Measurements from ENCODE around the gene TECPR1.

DNA sequence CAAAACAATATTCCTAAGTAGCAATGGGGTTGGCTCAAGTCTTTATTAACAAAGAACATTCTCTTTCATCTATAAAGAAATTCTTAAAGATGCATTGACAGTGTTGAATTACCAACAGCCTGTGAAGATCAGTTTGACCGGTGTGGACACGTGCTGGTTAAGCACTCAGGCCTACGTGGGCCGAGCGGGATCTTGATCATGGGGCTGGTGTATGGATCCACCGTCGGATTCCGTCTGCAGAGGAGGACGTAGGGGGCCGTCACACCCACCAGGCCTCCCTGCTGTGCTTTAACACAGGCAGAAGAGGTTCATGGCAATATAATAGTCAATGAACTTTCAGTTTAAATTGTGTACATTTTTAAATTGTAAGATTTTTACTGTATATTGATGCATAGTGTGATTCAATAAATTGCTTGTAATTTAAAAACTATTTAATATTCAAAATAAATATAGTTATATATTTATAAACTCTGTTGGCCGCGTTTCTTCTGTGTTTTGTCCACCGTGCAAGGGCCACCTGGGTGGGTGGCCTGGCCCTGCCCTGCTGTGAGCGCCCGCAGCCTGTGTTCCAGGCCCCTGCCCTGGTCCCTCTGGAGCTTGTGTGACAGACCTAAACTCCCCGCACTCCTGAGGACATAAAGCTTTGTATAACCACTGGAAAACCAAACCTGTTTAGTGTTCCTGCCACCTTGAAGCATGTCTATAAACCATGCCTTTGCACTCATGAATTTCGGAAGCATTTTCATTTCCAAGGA, 42.7 kb downstream of the TECPR1 start:
- TF ChIP-seq, protein P1, sequence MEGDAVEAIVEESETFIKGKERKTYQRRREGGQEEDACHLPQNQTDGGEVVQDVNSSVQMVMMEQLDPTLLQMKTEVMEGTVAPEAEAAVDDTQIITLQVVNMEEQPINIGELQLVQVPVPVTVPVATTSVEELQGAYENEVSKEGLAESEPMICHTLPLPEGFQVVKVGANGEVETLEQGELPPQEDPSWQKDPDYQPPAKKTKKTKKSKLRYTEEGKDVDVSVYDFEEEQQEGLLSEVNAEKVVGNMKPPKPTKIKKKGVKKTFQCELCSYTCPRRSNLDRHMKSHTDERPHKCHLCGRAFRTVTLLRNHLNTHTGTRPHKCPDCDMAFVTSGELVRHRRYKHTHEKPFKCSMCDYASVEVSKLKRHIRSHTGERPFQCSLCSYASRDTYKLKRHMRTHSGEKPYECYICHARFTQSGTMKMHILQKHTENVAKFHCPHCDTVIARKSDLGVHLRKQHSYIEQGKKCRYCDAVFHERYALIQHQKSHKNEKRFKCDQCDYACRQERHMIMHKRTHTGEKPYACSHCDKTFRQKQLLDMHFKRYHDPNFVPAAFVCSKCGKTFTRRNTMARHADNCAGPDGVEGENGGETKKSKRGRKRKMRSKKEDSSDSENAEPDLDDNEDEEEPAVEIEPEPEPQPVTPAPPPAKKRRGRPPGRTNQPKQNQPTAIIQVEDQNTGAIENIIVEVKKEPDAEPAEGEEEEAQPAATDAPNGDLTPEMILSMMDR (IDR thresholded peaks at IDR 0.05): no peak
- TF ChIP-seq EZH2 (IDR thresholded peaks at IDR 0.05): no peak

All from neural progenitor cell (in vitro differentiated cells).